ENCODE data around the gene NXNL1.
"Not testable (repeated sequence)": the region's sequence is repeated elsewhere in the genome, so short reads cannot be mapped to it uniquely, and the experiment has no call there.

NXNL1 gene, protein sequence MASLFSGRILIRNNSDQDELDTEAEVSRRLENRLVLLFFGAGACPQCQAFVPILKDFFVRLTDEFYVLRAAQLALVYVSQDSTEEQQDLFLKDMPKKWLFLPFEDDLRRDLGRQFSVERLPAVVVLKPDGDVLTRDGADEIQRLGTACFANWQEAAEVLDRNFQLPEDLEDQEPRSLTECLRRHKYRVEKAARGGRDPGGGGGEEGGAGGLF

DNA sequence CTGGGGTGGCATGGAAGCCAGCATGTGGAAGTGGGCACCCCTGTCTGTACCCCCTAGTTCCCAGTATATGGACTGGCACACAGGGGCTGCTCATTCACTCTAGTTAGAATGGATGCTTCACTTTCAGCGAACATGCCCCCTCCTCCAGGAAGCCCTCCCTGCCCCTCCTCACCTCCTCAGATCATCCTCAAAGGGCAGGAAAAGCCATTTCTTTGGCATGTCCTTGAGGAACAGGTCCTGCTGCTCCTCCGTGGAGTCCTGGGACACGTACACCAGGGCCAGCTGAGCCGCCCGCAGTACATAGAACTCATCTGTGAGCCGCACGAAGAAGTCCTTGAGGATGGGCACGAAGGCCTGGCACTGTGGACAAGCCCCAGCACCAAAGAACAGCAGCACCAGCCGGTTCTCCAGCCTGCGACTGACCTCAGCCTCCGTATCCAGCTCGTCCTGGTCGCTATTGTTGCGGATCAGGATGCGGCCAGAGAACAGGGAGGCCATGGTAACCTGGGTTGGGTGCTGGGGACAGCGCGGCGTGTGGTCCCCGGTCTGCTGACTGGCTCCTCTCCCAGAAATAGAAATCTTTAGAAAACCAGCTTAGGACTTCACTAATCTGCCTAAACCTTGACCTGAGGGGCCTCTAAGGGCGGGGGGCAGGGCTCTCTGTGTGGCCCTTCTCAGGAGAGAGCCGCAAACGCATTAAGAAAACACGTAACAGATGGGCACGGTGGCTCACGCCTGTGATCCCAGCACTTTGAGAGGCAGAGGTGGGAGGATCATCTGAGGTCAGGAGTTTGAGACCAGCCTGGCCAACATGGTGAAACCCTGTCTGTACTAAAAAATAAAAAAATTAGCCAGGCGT, at the start of gene NXNL1:
Gene NXNL1, minus strand, starts transcription at position 555 of the 859 bp plus-strand sequence. Its CDS starts 57 bp downstream, at position 498.
- no peak for DNase-seq

DNA sequence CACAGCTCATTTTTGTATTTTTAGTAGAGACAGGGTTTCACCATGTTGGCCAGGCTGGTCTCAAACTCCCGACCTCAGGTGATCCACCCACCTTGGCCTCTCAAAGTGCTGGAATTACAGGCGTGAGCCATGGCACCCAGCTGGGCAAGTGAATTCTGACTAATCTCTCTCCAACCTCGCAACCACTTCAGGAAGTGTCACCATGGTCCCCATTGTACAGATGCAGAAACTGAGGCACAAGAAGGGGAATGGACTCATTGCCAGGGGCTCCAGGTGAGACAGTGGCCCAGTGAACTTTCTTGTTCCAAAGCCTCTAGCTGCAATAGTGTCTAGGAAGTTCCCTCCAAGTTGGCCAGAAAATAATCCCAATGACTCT, 47.8 kb upstream of the NXNL1 start:
- not testable (repeated sequence) for DNase-seq

DNA sequence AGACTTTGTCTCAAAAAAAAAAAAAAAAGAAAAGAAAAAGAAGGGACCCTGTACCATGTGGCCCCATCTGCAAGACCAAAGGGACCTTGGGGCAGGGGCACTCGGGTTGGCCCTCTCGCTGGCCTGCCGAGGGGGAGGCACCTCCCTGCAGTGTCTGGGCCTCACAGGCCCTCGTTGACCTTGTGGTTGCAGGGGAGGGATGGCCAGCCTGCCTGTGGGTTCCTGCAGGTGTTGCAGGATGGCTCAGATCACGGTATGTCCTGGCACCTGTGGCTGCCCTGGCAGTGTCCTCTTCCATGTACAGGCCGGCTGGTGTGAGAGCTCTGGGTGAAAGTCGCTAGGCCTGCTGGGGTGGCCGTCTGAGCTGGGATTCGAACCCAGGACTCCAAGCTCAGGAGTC, 46.0 kb upstream of the NXNL1 start:
- DNase-seq, result no peak

DNA sequence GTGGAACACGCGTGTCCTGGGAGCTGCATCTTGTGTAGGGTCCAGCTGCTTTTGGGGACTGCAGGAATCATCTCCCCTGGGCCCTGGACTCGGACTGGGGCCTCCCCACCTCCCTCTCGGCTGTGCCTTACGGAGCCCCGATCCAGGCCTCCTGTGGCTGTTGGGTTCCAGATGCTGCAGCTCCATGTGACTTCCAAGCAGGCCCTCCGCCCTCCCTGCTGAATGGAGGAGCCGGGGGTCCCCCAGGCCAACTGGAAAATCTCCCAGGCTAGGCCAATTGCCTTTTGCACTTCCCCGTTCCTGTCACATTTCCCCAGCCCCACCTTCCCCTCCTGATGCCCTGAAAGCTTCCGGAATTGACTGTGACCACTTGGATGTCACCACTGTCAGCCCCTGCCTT, 44.5 kb upstream of the NXNL1 start:
- DNase-seq, result no peak

DNA sequence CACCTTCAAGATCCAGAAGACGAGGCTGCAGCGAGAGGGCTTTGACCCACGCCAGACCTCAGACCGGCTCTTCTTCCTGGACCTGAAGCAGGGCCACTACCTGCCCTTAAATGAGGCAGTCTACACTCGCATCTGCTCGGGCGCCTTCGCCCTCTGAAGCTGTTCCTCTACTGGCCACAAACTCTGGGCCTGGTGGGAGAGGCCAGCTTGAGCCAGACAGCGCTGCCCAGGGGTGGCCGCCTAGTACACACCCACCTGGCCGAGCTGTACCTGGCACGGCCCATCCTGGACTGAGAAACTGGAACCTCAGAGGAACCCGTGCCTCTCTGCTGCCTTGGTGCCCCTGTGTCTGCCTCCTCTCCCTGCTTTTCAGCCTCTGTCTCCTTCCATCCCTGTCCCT, 43.7 kb upstream of the NXNL1 start:
- DNase-seq, result no peak

DNA sequence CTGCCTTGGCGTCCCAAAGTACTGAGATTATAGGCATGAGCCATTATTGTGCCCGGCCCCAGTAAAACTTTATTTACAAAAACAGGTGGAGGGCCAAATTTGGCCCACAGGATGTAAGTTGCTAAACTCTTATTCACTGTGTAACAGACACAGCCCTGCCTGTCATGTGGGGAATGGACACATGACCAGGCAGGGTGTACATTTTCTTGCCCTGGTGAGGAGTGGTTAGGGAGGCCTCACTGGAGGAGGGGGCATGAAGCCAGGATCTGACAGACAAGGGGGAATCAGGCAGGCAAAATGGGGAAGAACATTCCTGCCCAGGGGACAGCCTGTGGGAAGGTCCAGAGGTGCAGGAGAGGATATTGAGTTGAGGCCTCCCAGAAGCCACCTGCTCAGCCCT, 43.3 kb upstream of the NXNL1 start:
- no peak for DNase-seq

DNA sequence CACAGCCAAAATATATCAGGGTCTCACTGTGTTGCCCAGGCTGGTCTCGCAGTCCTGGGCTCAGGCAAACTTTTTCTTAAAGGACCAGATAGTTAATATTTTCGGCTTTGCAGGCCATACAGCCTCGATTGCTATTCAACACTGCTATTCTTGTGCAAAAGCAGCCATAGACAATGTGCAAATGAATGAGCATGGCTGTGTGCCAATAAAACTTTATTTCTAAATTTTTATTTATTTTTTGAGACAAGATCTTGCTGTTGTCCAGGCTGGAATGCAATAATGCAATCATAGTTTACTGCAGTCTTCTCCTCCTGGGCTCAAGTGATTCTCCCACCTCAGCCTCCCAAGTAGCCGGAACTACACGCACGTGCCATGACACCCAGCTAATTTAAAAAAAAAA, 42.5 kb upstream of the NXNL1 start:
- DNase-seq, result no peak

DNA sequence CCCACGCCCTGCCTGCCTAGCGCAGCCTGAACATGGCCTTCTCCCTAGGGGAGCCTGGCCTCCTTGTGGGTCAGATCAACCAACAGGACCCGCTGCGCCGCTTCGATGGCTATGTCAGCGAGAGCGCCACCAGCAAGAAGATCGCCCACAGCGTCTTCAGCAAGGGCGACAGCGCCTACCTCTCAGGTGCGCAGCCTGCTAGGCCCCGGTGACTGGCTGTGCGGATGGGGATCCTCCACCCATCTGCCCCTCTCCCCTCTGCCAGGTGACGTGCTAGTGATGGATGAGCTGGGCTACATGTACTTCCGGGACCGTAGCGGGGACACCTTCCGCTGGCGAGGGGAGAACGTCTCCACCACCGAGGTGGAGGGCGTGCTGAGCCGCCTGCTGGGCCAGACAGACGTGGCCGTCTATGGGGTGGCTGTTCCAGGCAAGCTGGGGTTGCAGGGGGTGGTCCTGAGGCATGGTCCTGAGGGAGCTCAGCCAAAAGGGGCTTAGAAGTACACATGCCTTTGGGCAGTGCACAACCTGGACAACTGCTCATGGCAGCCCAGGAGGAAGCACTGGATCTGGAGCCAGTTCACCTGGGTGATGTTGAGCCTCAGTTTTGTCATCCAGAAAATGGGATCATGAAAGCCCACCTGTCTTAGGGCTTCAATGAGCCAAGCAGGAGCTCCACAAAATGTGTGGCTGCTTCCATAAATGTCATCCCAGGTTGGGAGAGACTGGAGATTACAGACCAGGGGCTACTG, 39.9 kb upstream of the NXNL1 start:
- no peak for DNase-seq

DNA sequence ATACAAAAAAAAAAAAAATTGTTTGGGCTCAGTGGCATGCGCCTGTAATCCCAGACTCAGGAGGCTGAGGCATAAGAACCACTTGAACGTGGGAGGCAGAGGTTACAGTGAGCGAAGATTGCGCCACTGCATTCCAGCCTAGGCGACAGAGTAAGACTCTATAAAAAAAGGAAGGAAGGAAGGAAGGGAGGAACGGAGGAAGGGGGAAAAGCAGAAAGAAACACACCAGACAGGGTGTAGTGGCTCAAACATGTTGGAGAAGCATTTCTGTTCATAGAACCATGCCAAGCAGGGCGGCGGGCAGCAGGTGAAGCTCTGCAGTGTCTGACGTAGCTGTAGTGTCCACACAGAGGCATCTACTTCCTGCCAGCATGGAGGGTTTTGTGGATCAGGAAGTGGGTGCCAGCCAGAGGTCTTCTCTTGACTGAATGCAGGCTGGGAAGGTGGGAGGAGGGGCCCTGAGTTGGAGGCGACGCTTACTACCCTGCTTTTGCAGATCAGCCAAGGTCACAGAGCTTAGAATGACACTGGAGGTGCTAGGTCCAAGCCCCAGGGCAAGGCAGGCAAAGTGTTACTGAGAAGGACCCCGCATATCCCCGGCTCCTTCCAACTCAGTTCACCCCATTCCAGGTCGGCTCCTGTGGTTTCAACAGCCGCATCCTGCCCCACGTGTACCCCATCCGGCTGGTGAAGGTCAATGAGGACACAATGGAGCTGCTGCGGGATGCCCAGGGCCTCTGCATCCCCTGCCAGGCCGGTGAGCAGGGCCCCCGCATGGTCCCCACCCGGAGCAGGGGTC, 39.1 kb upstream of the NXNL1 start:
- no peak for DNase-seq

DNA sequence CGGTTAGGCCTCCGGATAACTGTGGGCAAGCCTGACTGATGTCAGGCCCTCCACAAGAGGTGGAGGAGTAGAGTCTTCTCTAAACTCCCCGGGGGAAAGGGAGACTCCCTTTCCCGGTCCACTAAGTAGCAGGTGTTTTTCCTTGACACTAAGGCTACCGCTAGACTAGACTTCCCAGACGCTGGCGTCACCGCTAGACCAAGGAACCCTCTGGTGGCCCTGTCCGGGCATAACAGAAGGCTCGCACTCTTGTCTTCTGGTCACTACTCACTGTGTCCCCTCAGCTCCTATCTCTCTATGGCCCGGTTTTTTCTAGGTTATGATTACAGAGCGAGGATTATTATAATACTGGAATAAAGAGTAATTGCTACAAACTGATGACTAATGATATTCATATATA, 38.3 kb upstream of the NXNL1 start:
- not testable (repeated sequence) for DNase-seq

DNA sequence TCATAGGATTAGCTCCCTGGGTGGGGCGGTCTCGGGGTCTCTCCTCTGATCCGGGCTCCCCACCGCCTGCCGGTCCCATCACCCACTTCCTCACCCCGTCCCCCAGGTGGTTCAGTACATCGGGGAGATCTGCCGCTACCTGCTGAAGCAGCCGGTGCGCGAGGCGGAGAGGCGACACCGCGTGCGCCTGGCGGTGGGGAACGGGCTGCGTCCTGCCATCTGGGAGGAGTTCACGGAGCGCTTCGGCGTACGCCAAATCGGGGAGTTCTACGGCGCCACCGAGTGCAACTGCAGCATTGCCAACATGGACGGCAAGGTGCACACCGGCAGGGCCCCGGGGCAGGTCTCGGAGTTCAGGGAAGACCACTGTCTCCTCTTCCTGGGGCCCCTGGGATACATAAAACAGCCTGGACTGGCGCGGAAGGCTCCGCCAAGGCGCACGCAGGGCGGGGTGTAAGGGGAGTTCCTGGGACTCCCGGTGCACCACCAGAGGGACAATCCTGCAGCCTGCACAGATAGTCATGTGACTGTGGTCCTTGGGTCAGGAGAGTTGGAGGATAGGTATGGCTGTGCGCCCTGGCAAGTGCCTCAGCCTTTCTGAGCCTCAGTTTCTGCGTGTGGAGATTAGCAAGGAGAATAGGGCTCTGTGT, 36.5 kb upstream of the NXNL1 start:
- no peak for DNase-seq

DNA sequence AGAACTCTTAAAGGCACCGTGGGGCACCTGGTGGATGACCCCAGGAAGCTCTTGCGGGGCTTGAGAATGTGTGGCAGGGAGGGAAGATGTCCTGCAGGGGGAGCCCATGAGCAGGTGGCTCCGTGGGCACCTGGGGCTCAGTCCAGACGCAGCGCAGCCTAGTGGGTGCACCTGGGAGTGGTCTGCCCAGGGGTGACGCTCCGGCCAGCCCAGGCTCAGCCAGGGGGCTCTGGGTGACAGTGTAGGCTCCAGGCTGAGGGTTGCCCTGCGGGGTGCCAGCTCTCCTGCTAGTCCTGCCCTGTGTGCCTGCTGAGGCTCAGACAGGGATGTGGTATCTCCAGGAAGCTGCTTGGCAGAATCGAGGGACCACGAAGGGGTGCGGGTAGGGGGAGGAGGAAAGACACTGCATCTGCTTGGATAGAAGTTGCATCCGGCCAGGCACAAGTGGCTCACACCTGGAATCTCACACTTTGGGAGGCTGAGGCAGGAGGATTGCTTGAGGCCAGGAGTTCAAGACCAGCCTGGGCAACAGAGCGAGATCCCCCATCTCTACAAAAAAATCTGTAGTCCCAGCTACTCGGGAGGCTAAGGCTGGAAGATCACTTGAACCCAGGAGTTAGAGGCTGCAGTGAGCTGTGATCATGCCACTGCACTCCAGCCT, 35.7 kb upstream of the NXNL1 start:
- peak; percentile 91 for DNase-seq

DNA sequence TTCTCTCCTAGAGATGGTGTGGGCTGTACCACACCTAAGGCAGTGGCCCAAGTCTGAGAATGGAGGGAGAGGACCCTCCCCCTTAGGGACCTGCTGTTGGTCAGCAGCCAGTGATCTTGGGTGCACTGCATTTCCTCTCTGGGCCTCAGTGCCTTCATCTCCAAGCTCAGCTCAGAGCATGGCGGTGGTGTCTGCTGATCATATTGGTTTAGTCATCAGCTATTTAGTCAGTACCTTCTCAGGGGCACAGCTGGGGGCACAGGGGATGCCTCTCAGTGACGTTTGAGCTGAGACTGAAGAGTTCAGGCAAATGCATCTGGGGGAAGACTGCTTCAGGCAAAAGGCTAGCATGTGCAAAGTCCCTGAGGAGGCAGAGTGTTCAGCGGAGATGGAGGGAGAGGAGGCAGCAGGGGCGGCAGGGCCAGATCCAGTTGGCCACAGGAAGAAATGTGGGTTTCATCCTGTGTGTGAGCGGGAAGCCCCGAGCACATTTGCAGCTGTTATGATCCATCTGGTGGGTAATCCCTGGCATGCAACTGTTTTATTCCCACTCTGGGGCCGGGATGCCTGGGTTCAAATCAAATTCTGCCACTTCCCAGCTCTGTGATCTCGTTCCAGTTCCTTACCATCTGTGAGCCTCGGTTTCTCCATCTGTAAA, 35.0 kb upstream of the NXNL1 start:
- no peak for DNase-seq

DNA sequence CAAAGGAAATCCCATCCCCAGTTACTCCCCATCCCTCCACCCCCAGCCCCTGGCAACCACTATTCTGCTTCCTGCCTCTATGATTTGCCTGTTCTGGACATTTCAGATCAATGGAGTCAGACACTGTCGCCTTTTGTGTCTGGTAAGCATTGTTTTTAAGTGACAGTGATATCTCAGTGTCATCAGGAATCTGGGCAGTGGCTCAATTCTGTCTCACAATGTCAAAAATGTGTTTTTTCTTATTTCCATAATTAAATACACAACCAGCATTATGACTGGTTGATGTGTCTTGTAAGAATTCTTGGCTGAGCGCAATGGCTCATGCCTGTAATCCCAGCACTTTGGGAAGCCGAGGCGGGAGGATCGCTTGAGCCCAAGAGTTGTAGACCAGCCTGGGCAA, 30.6 kb upstream of the NXNL1 start:
- no peak for DNase-seq

DNA sequence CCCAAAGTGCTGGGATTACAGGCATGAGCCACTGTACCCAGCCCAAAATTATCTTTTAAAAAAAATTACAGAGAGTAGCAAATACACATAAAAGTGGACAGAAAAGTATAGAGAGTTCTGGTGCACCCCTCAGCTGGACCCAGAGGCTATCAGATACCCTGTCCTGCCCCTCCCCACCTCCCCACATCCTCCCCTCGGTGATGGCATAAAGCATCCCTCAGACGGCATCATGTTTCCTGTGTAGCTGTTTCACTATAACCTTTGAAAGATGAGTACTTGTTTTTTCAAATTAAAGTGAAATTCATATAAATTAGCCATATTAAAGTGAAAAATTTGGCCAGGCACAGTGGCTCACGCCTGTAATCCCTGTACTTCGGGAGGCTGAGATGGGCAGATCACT, 29.7 kb upstream of the NXNL1 start:
- DNase-seq, result no peak

DNA sequence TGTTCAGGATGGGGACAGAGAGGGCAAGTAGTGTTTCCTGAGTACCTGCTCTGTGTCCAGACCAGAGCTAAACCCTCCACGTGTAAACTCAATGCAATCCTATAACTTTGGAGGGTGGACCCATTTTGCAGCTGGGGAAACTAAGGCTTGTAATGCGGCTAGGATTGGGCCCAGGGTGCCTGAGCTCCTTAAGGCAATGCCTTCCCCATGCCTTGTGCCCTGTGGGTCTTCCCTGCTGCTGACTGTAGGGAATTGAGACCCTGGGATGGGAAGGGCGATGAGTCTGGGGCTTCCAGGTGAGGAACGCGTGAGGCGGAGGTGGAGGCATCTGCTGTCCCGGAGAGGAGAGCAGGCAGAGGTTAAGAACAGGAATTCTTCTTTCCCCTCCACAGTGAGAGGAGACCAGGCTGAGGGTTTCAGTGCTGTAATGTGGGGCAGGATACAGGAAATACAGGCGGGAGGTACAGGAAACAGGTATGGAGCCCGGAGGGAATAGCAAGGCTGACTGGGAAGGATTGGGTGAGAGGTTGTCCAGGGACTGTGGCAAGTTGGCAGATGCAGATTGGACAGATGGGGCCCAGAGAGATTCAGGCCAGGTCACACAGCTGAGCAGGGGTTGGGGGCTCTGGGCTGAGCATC, 28.8 kb upstream of the NXNL1 start:
- no peak for DNase-seq

DNA sequence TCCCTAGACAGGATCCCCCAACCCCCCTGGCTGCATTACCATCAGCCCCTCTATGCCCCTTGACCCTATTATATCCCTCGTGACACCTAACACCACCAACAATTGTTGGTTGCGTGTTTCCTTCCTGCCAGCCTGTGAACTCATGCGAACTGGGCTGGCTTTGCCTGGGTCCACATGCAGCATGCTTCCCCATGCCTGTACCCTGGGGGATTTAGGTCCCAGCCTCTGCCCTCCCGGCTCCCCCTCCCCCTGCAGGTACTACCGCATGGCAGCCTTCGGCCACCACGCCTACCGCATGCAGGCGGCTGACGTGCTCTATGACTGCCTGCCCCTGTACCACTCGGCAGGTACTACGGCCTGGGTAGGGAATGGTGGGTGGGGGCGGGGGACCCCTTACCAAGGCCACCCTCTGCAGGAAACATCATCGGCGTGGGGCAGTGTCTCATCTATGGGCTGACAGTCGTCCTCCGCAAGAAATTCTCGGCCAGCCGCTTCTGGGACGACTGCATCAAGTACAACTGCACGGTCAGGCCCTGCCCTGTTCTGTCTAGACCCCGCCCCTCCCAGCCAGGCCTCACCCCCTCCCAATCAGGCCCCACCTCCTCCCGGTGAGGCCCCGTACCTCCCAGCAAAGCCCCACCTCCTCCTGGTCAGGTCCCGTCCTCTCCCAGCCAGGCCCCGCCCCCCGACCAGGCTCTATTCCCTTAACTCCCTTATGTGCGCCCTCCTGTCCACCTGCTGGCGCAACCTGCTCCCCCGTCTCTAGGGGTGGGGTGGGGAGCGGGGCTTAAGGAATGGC, 28.1 kb upstream of the NXNL1 start:
- peak; percentile 88 for DNase-seq

DNA sequence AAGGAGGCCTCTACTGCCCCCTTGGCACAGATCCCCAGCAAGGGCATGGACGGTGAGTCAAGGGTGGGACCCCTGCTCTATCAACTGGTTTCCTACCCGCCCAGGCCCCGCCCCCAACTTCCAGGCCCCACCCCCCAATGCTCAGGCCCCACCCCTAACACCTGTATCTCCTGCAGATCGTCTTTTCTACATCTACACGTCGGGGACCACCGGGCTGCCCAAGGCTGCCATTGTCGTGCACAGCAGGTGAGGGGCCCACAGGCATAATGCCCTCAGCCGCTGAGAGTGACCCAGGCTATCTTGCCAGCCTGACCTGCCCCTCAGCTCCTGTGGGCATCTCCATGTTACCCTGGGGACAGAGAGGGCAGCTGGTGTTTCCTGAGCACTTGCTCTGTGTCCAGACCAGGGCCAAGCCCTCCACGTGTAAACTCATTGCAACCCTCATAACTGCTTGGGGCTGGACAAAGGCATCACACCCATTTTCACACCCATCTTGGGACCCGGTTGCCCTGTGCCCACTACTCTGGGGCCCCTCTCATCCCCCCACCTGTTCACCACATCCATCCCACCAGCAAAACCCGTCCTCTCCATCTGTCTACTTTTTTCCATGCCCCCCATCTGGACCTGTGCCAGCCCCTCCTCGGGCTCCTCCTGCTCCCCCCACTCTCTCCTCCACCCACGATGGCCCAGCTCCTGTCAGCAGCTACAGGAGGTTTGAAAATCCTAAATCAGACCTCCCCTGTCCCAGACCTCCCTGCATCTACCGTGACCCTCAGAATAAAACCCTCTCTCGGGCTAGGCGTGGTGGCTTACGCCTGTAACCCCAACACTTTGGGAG, 26.8 kb upstream of the NXNL1 start:
- DNase-seq, result peak; percentile 59
